H1 (cell line): ENCODE data around the gene NKTR. TPM values are rescaled to one million over a fixed set of nuclear protein-coding genes. Genes with fewer than 3 reads are reported as not detected.

Experiments
- CTCF ChIA-PET: fragments of 300-600 bp; sonication (Branson Sonifier 250); formaldehyde crosslinking; loops from one replicate; lab custom pipeline; 2021; ENCODE audit not compliant: partially characterized antibody; lab: Charles Lee
- POLR2A ChIA-PET: fragments of 300-600 bp; sonication (Branson Sonifier 250); formaldehyde crosslinking; loops from one replicate; lab custom pipeline; 2021; ENCODE audit warnings: inconsistent platforms; ENCODE audit not compliant: partially characterized antibody; lab: Charles Lee
- DNase-seq, 2 experiments: peaks; one replicate each; pipeline versions ENCODE4 v3.0.0 to v3.0.0-alpha.2; 2010 to 2022; ENCODE audit warnings: low spot score in 2 of 2, low read depth in 1 of 2, mixed read lengths in 1 of 2
- FAIRE-seq: peaks from 2 replicates; lab custom pipeline; 2011; peaks lifted over from hg19 to GRCh38; lab: Jason Lieb, UNC
- H2AFZ ChIP-seq: 2 replicates; pipeline ENCODE4 v1.8.1; 2012; ENCODE audit warnings: low read length, inconsistent platforms
- H2AK5ac ChIP-seq: 2 replicates; pipeline ENCODE4 v1.6.1; 2013; ENCODE audit warnings: low read depth, low read length
- H2BK120ac ChIP-seq: replicated peaks from 2 replicates; pipeline ENCODE3; 2013; ENCODE audit warnings: low read depth, low read length, inconsistent platforms
- H2BK12ac ChIP-seq: 2 replicates; pipeline ENCODE4 v1.6.1; 2013; ENCODE audit warnings: low read depth, low read length
- H2BK15ac ChIP-seq: 2 replicates; pipeline ENCODE4 v1.6.1; 2013; ENCODE audit warnings: low read length
- H2BK20ac ChIP-seq: 2 replicates; pipeline ENCODE4 v1.6.1; 2013; ENCODE audit warnings: low read length
- H2BK5ac ChIP-seq: 2 replicates; pipeline ENCODE4 v1.6.1; 2013; ENCODE audit warnings: low read depth, low read length
- H3K14ac ChIP-seq: 2 replicates; pipeline ENCODE4 v1.6.1; 2013; ENCODE audit warnings: inconsistent platforms; ENCODE audit not compliant: insufficient read length
- H3K18ac ChIP-seq: 2 replicates; pipeline ENCODE4 v1.6.1; 2013; ENCODE audit warnings: low read length; ENCODE audit errors: extremely low read depth
- H3K23ac ChIP-seq: 2 replicates; pipeline ENCODE4 v1.6.1; 2013; ENCODE audit warnings: inconsistent platforms; ENCODE audit not compliant: insufficient read length
- H3K23me2 ChIP-seq: 2 replicates; pipeline ENCODE4 v1.6.1; 2013; ENCODE audit warnings: low read depth, low read length
- H3K27ac ChIP-seq: 2 replicates; pipeline ENCODE4 v1.6.1; 2011; ENCODE audit warnings: low read depth, low read length, inconsistent platforms
- H3K27me3 ChIP-seq, 4 experiments: replicated peaks in 1 of 4; 1 replicate in 1 of 4; 2 replicates in 3 of 4; pipeline versions ENCODE4 v1.6.1 to v1.8.1; 2011 to 2013; ENCODE audit warnings: low read length in 3 of 4, mild to moderate bottlenecking in 3 of 4, inconsistent platforms in 2 of 4, mixed read lengths in 2 of 4, moderate library complexity in 1 of 4; ENCODE audit not compliant: control insufficient read depth in 3 of 4, insufficient read depth in 3 of 4; ENCODE audit errors: extremely low read depth in 1 of 4
- H3K36me3 ChIP-seq, 4 experiments: 2 replicates each; pipeline versions ENCODE4 v1.6.1 to v1.8.1; 2011 to 2013; ENCODE audit warnings: mild to moderate bottlenecking in 4 of 4, low read length in 3 of 4, moderate library complexity in 2 of 4, control low read depth in 1 of 4, inconsistent platforms in 1 of 4; ENCODE audit not compliant: insufficient read depth in 4 of 4, control insufficient read depth in 2 of 4
- H3K4ac ChIP-seq: replicated peaks from 2 replicates; pipeline ENCODE3; 2013; ENCODE audit warnings: low read length, low read depth, mixed read lengths, inconsistent platforms; ENCODE audit not compliant: insufficient read length
- H3K4me1 ChIP-seq, 4 experiments: replicated peaks in 1 of 4; 1 replicate in 1 of 4; 2 replicates in 3 of 4; pipeline versions ENCODE4 v1.6.1 to v1.8.1; 2011 to 2013; ENCODE audit warnings: low read length in 3 of 4, inconsistent platforms in 2 of 4, mixed read lengths in 1 of 4; ENCODE audit not compliant: insufficient read depth in 4 of 4, control insufficient read depth in 3 of 4
- H3K4me2 ChIP-seq, 2 experiments: 2 replicates each; pipeline versions ENCODE4 v1.6.1 to v1.8.1; 2011 to 2013; ENCODE audit warnings: low read depth in 2 of 2, low read length in 2 of 2, control low read depth in 1 of 2, inconsistent platforms in 1 of 2, mild to moderate bottlenecking in 1 of 2; ENCODE audit not compliant: insufficient read depth in 1 of 2
- H3K4me3 ChIP-seq, 4 experiments: fragments of 200-600, 300-600 bp in 1 of 4; sonication (generic), shearing (Covaris generic), sonication (Bioruptor Twin) in 1 of 4; 2 replicates each; pipeline versions ENCODE4 v1.5.1 to v1.8.1; 2011 to 2016; ENCODE audit warnings: low read length in 4 of 4, low read depth in 3 of 4, control low read depth in 2 of 4, inconsistent platforms in 2 of 4, mild to moderate bottlenecking in 2 of 4, mixed read lengths in 1 of 4, moderate library complexity in 1 of 4; ENCODE audit not compliant: insufficient read depth in 2 of 4; ENCODE audit errors: extremely low read depth in 1 of 4
- H3K56ac ChIP-seq: replicated peaks from 2 replicates; pipeline ENCODE3; 2013; ENCODE audit warnings: low read depth, mild to moderate bottlenecking, mixed read lengths, low read length, inconsistent platforms; ENCODE audit not compliant: insufficient read length
- H3K79me1 ChIP-seq: 2 replicates; pipeline ENCODE4 v1.6.1; 2013; ENCODE audit warnings: low read depth, low read length, control low read depth
- H3K79me2 ChIP-seq, 2 experiments: 2 replicates each; pipeline versions ENCODE4 v1.6.1 to v1.8.1; 2012 to 2013; ENCODE audit warnings: low read length in 2 of 2, mild to moderate bottlenecking in 2 of 2, inconsistent platforms in 1 of 2; ENCODE audit not compliant: insufficient read depth in 2 of 2, control insufficient read depth in 1 of 2
- H3K9ac ChIP-seq, 4 experiments: replicated peaks in 1 of 4; 1 replicate in 1 of 4; 2 replicates in 3 of 4; pipeline versions ENCODE4 v1.6.1 to v1.8.1; 2011 to 2013; ENCODE audit warnings: low read depth in 3 of 4, low read length in 3 of 4, control low read depth in 2 of 4, mild to moderate bottlenecking in 2 of 4, moderate library complexity in 2 of 4, inconsistent platforms in 1 of 4; ENCODE audit errors: extremely low read depth in 1 of 4
- H3K9me3 ChIP-seq, 2 experiments: 2 replicates each; pipeline versions ENCODE4 v1.6.1 to v1.8.1; 2012 to 2013; ENCODE audit warnings: mild to moderate bottlenecking in 2 of 2, moderate library complexity in 2 of 2, control low read depth in 1 of 2, inconsistent platforms in 1 of 2, low read depth in 1 of 2, low read length in 1 of 2, mixed read lengths in 1 of 2; ENCODE audit not compliant: insufficient read depth in 2 of 2
- H4K20me1 ChIP-seq, 2 experiments: replicated peaks in 1 of 2; 2 replicates each; pipeline versions ENCODE3 to v1.8.1; 2011 to 2013; ENCODE audit warnings: inconsistent platforms in 2 of 2, low read length in 2 of 2, mild to moderate bottlenecking in 1 of 2; ENCODE audit not compliant: insufficient read depth in 2 of 2, control insufficient read depth in 1 of 2
- H4K5ac ChIP-seq: 2 replicates; pipeline ENCODE4 v1.6.1; 2013; ENCODE audit warnings: low read length, low read depth, mixed read lengths, inconsistent platforms; ENCODE audit not compliant: insufficient read length
- H4K8ac ChIP-seq: 2 replicates; pipeline ENCODE4 v1.8.0; 2013; ENCODE audit warnings: mild to moderate bottlenecking, moderate library complexity, low read length, inconsistent platforms; ENCODE audit not compliant: insufficient read depth; ENCODE audit errors: extremely low read depth
- H4K91ac ChIP-seq: replicated peaks from 2 replicates; pipeline ENCODE3; 2013; ENCODE audit warnings: low read length, mixed read lengths, inconsistent platforms; ENCODE audit not compliant: insufficient read length
- CBX5 ChIP-seq: fragments of 300-800, 300-1000 bp; sonication (generic); IDR thresholded peaks from 2 replicates; pipeline ENCODE4 v1.7.1; 2016; ENCODE audit warnings: antibody characterized with exemption, low read length, low read depth
- CEBPB ChIP-seq: IDR thresholded peaks from 2 replicates; pipeline ENCODE4 v1.6.1; 2012; ENCODE audit warnings: low read depth, low read length
- HDAC6 ChIP-seq: IDR thresholded peaks from one replicate; pipeline ENCODE4 v1.7.1; 2012; ENCODE audit warnings: low read depth, mild to moderate bottlenecking, inconsistent platforms, low read length, moderate library complexity
- JUND ChIP-seq: IDR thresholded peaks from 2 replicates; pipeline ENCODE4 v1.6.1; 2011; ENCODE audit warnings: mild to moderate bottlenecking, improper control_type of control experiment, low read length
- MAFK ChIP-seq: IDR thresholded peaks from 2 replicates; pipeline ENCODE4 v1.6.1; 2012; ENCODE audit warnings: low read depth, mild to moderate bottlenecking, improper control_type of control experiment, low read length
- NRF1 ChIP-seq: IDR thresholded peaks from 2 replicates; pipeline ENCODE4 v1.6.1; 2011; ENCODE audit warnings: mild to moderate bottlenecking, low read depth, low read length, improper control_type of control experiment
- RBBP5 ChIP-seq: IDR thresholded peaks from 2 replicates; pipeline ENCODE4 v1.7.1; 2012; ENCODE audit warnings: low read depth, mild to moderate bottlenecking, inconsistent platforms, low read length, moderate library complexity, borderline replicate concordance
- RNF2 ChIP-seq: fragments of 200-900, 300-1000 bp; sonication (generic); IDR thresholded peaks from 2 replicates; pipeline ENCODE4 v1.7.1; 2016; ENCODE audit warnings: borderline replicate concordance, low read depth, mild to moderate bottlenecking, antibody characterized with exemption, low read length; ENCODE audit not compliant: poor library complexity, severe bottlenecking; ENCODE audit errors: missing control alignments
- SP2 ChIP-seq: IDR thresholded peaks from 2 replicates; pipeline ENCODE4 v1.6.1; 2012; ENCODE audit warnings: mild to moderate bottlenecking, low read length, inconsistent platforms
- SP4 ChIP-seq: IDR thresholded peaks from 2 replicates; pipeline ENCODE4 v1.6.1; 2012; ENCODE audit warnings: low read length, inconsistent platforms
- ZNF274 ChIP-seq: IDR thresholded peaks from 2 replicates; pipeline ENCODE4 v1.7.0; 2012; ENCODE audit warnings: low read length, borderline replicate concordance; ENCODE audit errors: extremely low read depth
- WGBS, 2 experiments: shearing (Covaris generic) in 1 of 2; methylation state at CpG; one replicate each; pipeline versions ENCODE4 v1.1.6 to v1.1.7; 2013 to 2015; ENCODE audit warnings: low lambda C conversion rate in 2 of 2, mixed read lengths in 2 of 2, inconsistent platforms in 1 of 2, low coverage in 1 of 2, missing lambda C conversion rate in 1 of 2; ENCODE audit not compliant: insufficient replicate concordance in 2 of 2, insufficient coverage in 1 of 2, insufficient read length in 1 of 2; ENCODE audit errors: extremely low coverage in 1 of 2, missing lambda C conversion rate in 1 of 2; 5-methylcytosine and 5-hydroxymethylcytosine counted together
- polyA plus RNA-seq, 7 experiments: library from polyadenylated mRNA; depleted of rRNA in 3 of 7; stranded (reverse) in 5 of 7; unstranded in 2 of 7; fragments of >200 nt in 5 of 7; fragments of 200-250 nt in 2 of 7; gene quantifications; 1 replicate in 5 of 7; 2 replicates in 1 of 7; 4 replicates in 1 of 7; pipeline versions ENCODE4 v1.2.1 to v1.2.3, GENCODE V29; 2011 to 2013; ENCODE audit warnings: missing spikeins in 2 of 7, mixed read lengths in 2 of 7
- total RNA-seq: library from RNA; stranded (reverse); fragmentation: NEBNext Ultra II Directional; extraction: Animal tissue kit (Norgen Biotek cat#: 25700); gene quantifications from 2 replicates; pipeline ENCODE4 v1.2.1, GENCODE V29; 2021

Gene NKTR
- total and polyA plus RNA-seq, 2 of the 8 experiments (the other 6 are each of a cell fraction or from before 2014, with no cell fraction given) = 24.1 to 62.2 TPM

DNA sequence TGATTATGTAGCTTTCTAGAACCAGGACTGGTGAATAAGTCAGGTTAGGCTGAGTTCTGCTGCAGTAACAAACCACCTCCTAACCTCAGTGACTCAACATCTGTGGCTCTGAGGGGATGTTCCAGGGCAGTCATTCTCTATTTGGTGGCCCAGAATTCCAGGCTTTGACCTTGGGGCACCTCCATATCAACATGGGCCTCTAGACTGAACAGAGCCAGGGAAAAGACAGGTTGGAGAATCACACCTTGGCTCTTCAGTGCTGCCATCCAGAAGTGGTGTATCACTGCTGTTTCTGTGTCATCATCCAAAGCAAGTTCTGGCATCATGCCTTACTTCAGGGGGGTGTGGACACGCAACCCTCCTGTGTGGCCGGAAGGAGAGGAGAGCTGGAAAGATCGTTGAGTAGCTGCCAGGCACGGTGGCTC is 68.3 kb downstream of the NKTR start:
- Histone ChIP-seq H3K27me3 (peaks cover 0 to 2% (median 0%) of the 10 kb centered on the region in 4 experiments; a peak in 2 of 7 replicates), H2BK15ac (no peak overlapping the region), H3K23me2 (no peaks in the 10 kb centered on the region), H3K27ac (no peak overlapping the region), H2BK5ac (no peak overlapping the region), H4K91ac (no peak overlapping the region), H2BK120ac (no peak overlapping the region), H3K4me2 (no peak overlapping the region), H3K79me1 (no peaks in the 10 kb centered on the region), H2BK12ac (0 out of 2 replicates have a peak overlapping the region, but pooled peaks have one; percentile 9), H3K14ac (no peak overlapping the region), H3K56ac (no peak overlapping the region), H2AK5ac (no peak overlapping the region), H3K18ac (no peak overlapping the region), H3K4ac (no peak overlapping the region), H3K4me1 (peaks cover 0 to 7% (median 0%) of the 10 kb centered on the region in 4 experiments; a peak in 2 of 7 replicates), H4K5ac (no peak overlapping the region), H4K8ac (peak overlapping the region; percentile 29; the same call in 1 of the 2 replicates), H3K9ac (no peak overlapping the region), H3K9me3 (0 out of 4 replicates have a peak, but pooled peaks cover 0 to 2% of the 10 kb centered on the region in 2 experiments), H2AFZ (no peak overlapping the region), H4K20me1 (peaks cover 0 to 2% of the 10 kb centered on the region in 2 experiments), H3K36me3 (no peaks in the 10 kb centered on the region), H3K79me2 (no peaks in the 10 kb centered on the region), H2BK20ac (no peak overlapping the region), H3K4me3 (no peak overlapping the region), H3K23ac (no peak overlapping the region)
- POLR2A ChIA-PET = interaction anchor here (1.0 to 2.5 kb wide), 3 partner anchors 9 to 15 kb away, joined by 3 to 7 read pairs (median 4); partner anchors contain the start of gene ZBTB47
- 76% methylated on average over 4 of the region's 4 CpGs; no CpG with 5 or more reads in 1 of the 2 experiments for WGBS, 2 experiments
- TF ChIP-seq HDAC6 (no peak), MAFK (no peak), SP4 (no peak), JUND (no peak), SP2 (no peak), NRF1 (no peak), RBBP5 (no peak), CEBPB (no peak), RNF2 (no peak), CBX5 (no peak), ZNF274 (no peak)
- CTCF ChIA-PET = interaction anchor here (1.1 to 1.9 kb wide), 4 partner anchors 8 to 107 kb away, joined by 3 to 15 read pairs (median 5); no protein-coding TSS in a partner anchor
- FAIRE-seq = no peak
- DNase-seq = no peak
